ENCODE measurements around the gene MIOX.
"Not testable (repeated sequence)": the region's sequence is repeated elsewhere in the genome, so short reads cannot be mapped to it uniquely, and the experiment has no call there.

The MIOX gene

DNA sequence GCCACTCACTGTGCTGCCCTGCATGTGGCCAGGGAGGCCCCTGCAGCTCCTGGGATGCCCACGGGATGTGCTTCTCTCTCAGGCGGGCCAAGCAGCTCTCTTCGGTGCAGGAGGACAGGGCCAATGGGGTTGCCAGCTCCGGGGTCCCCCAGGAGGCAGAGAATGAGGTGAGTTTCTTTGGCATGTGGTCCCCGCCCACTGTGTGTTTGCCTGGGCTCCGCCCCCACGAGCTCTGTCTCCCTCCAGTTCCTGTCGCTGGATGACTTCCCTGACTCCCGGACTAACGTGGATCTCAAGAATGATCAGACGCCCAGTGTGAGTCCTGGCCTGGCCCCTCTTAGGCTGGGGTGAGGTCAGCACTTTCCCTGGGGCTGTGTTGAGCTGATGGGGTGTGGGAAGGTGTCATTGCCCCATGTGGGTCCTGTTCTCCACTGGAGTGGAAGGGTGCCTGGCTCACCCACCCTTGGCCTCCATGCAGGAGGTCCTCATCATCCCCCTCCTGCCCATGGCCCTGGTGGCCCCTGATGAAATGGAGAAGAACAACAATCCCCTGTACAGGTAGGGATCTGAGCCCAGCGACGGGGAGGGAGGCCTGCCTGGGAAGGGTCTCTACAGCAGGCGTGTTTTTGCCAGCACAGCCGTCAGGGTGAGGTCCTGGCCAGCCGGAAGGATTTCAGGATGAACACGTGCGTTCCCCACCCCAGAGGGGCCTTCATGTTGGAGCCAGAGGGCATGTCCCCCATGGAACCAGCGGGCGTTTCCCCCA, 31.0 kb downstream of the MIOX start:
- no peak for DNase-seq (ENCODE audit: low read depth)

DNA sequence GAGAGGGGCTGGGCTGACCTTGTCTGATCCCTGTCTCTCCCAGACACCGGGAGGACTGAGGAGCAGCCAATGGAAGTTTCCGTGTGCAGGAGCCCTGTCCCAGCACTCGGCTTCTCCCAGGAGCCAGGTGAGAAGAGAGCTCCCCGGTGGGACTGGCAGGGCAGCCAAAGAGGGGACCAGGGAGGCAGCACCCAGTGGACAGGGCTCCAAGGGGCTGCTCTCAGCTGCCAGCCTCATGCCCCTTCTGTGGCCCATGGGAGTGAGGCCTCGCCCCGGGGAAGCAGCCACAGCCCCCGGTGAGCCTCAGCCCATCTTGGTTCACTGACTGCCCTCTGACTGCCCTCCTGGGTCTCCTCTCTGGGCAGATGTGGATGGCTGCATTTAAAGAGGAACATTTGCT, 31.9 kb downstream of the MIOX start:
- no peak for DNase-seq (ENCODE audit: low read depth)

DNA sequence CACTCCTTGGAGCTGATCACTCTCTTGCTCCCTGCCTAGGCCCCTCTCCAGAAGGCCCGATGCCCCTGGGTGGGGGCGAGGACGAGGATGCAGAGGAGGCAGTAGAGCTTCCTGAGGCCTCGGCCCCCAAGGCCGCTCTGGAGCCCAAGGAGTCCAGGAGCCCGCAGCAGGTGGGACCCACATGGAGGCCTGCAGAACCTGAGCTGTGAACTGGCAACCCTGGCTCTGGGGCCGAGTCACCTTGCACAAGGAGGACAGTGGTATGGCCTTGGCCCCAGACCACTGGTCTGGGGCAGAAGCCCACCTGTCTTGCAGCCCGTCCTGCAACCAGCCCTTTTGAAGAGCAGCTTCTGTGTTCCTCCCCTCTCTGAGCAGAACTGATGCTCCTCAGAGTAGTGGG, 32.5 kb downstream of the MIOX start:
- DNase-seq (ENCODE audit: low read depth): no peak

DNA sequence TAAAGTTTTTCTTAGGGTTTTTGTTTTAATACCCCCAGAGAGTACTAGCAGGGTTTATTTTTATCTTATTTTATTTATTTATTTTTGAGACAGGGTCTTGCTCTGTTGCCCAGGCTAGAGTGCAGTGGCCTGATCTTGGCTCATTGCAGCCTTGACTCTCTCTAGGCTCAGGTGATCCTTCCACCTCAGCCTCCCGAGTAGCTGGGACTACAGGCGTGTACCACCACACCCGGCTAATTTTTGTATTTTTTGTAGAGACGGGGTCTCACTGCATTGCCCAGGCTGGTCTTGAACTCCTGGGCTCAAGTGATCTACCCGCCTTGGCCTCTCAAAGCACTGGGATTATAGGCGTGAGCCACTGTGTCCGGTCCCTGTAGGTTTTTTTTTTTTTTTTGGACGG, 33.5 kb downstream of the MIOX start:
- not testable (repeated sequence) for DNase-seq (ENCODE audit: low read depth)

DNA sequence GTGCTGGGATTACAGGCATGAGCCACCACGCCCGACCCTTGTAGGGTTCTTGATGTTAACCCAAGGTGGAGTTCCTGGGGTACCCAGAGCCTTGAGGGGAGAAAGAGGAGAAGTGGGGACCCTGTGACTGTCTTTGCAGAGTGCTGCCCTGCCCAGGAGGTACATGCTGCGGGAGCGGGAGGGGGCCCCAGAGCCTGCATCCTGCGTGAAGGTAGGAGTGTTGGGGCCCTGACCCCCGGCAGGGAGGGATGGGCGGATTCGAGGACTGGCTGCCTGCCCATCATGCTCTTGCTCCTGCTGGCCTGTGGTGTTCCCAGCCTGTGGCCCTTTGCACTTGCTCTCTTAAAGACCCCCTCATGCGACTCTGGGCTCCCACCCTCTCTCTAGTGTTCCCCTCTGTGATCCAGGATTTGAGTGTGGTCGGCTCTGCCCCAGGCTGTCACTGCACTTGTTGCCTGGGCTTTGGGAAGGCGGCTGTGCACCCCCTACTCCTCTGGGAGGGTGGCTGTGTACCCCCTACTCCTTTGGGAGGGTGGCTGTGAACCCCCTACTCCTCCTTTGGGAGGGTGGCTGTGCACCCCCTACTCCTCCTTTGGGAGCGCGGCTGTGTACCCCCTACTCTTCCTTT, 34.3 kb downstream of the MIOX start:
- DNase-seq (ENCODE audit: low read depth): no peak

DNA sequence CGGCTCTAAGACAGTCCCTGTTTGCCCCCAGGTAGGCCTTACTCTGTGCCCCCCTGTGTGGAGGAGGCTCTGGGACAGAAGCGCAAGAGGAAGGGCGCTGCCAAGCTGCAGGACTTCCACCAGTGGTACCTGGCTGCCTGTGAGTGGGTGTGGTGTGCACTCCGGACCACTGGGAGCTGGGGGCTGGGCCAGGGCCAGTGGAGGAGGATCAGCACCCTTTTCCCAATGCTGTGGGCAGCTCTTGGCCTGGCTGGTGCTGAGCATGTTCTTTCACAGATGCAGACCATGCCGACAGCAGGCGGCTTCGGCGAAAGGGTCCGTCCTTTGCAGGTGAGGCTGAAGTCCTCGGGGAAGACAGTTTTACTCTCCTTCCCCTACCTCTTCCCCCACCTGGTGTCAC, 35.1 kb downstream of the MIOX start:
- DNase-seq (ENCODE audit: low read depth): no peak

DNA sequence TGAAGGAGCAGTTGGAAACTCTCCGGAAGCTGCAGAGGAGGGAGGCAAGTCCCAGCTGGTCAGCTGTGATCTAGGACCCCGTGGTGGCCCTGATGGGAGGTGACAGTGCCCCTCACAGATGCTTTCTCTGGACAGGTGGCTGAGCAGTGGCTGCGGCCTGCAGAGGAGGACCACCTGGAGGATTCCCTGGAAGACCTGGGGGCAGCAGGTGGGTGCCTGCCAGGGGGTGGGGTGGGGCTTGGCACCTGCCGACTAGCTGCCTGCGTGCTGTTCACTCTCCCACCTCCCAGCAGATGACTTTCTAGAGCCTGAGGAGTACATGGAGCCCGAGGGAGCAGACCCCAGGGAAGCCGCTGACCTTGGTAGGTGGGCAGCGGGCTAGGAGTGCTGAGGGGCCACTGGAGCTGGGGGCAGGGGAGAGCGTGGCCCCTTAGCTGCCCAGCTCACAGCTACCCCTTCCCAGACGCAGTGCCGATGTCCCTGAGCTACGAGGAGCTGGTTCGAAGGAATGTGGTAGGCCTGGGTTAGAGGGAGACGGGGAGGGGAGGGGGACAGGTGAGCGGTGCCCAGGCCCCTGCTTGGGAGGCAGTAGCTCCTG, 35.6 kb downstream of the MIOX start:
- DNase-seq (ENCODE audit: low read depth): no peak

DNA sequence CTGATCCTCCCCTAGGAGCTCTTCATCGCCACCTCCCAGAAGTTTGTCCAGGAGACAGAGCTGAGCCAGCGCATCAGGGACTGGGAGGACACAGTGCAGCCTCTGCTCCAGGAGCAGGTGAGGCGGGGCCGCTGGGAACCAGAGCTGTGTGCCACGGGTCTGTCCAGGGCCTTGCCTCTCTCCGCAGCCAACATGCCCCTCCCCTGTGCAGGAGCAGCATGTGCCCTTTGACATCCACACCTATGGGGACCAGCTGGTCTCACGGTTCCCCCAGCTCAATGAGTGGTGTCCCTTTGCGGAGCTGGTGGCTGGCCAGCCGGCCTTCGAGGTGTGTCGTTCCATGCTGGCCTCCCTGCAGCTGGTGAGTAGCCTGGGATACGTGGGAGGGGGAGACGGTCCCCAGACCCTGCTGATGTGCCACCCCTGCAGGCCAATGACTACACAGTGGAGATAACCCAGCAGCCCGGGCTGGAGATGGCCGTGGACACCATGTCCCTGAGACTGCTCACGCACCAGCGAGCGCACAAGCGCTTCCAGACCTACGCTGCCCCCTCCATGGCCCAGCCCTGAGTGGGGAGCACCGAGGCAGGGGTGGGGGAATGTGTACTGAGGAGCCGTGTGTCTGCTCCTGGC, 36.3 kb downstream of the MIOX start:
- DNase-seq (ENCODE audit: low read depth): no peak

DNA sequence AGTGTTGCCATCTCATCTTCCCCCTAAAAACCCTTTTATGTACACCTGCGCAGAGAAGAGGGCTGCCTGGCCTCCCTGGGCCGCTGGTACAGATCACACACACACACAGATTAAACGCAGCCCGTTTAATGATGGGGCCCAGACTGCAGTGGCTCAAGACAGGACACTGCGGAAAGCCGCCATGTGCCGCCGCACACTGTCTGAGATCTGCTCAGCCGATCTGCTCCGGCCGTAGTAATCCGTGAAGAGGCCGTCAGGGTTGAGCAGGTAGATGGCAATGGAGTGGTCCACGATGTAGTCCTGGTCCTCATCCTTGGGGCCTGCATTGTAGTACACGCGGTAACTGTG, 36.8 kb downstream of the MIOX start:
- no peak for DNase-seq (ENCODE audit: low read depth)

DNA sequence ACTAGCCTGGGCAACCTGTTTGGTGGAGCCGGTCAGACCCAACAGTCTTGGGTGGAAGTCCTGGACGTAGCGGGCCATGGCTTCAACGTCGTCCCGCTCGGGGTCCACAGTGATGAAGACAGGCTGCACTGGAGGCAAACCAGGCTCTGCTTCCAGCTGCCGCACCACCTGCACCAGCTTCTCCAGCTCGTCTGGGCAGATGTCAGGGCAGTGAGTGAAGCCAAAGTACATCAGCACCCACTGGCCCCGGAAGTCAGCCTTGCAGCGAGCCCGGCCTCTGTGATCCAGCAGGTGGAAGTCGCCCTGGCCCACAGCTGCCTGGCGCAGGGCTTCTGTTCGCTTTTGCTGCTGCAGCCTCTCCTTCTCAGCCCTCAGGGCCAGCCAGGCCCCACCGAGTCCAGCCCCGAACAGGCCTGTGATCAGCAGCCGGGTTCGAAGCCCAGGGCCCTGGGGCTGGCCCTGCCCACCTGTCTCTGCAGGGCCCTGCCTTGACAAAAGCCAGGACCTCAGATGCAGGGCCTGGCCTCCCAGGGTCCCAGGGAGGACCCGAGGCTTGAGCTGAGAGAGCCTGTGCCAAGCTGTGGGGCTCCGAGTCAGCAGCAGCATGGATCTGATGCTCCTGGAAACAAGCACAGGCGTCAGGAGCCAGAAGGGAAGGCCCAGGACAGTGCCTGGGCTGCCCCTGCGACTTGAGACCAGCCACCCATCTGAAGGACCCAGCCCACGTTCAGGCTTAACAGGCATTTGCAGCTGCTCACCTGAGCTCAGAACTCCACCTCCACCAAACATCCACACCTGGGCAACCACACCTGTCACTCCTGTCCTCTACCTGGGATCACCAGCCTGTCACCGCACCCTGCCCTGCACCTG, 37.4 kb downstream of the MIOX start:
- no peak for DNase-seq (ENCODE audit: low read depth)

DNA sequence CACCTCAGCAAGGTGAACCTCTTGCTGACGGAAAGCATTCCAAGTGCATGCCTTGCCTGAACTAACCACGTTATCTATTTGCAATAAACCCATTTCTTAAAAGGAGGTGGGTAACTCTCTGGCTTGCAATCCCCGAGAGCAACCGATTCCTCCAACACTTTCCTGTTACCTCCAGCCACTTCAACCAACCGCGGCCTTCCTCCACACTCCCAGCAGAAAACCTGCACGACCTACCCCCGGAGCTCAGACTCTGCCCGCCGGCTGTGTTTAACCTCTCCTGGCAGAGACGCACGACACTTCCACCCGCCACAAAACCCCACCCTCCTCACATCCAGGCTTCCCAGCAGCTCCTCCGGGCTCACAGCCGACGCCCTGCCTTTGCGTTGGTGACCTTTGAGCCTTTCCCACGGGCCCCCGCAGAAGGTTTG, 38.0 kb downstream of the MIOX start:
- no peak for DNase-seq (ENCODE audit: low read depth)

DNA sequence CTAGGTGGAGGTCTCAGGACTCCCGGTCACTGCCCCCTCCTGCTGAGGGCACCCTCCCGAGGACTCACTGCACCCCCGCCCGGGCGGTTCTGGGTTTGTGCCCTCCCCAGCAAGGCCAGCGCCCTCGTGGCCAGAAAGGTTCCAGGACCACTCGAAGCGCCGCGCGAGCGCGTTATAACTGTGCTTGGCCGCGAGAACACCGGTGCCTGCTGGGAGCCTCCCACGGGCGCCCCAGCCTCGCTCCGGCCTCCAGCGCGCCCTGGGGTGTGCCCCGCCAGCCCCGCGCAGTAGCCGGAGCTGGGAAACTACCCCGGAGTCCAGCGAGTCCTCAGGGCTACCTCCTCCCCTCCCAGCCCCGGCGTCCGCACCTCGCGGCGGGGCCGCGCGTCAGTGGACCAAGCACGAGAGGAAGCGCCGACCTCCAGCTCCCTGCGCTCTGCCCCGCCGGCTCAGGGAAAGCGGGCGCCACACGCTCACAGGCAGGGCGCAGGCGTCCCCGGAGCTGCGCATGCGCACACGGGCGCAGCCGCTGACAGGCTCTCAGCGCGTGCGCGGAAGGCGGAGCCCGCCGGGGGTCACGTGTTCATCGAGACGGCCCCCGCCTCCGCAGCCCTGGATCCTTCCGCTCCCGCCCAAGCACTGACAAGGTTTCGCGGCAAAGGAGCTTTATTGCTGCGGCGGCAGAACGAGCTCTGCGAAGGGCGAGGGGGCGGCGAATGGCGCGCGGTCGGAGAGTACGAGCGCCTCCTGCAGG, 38.6 kb downstream of the MIOX start, which contains the start of gene SCO2:
Gene SCO2, minus strand, starts transcription at position 495 of the 754 bp plus-strand sequence. CDS start 1,187 bp downstream, outside the sequence.
- peak; percentile 96 for DNase-seq (ENCODE audit: low read depth)

DNA sequence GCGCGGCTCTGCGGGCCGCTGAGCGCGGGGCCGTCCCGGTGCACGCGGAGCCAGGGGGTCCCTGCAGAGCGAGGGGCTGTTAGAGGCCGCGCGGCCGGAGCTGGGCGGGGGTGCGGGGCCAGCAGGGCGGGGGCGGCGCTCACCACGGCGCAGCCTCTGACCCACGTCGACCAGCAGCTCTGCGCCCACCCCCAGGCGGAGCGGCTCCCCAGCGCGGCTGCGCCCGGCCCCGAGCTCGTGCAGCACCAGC, 39.1 kb downstream of the MIOX start:
- DNase-seq (ENCODE audit: low read depth): no peak

DNA sequence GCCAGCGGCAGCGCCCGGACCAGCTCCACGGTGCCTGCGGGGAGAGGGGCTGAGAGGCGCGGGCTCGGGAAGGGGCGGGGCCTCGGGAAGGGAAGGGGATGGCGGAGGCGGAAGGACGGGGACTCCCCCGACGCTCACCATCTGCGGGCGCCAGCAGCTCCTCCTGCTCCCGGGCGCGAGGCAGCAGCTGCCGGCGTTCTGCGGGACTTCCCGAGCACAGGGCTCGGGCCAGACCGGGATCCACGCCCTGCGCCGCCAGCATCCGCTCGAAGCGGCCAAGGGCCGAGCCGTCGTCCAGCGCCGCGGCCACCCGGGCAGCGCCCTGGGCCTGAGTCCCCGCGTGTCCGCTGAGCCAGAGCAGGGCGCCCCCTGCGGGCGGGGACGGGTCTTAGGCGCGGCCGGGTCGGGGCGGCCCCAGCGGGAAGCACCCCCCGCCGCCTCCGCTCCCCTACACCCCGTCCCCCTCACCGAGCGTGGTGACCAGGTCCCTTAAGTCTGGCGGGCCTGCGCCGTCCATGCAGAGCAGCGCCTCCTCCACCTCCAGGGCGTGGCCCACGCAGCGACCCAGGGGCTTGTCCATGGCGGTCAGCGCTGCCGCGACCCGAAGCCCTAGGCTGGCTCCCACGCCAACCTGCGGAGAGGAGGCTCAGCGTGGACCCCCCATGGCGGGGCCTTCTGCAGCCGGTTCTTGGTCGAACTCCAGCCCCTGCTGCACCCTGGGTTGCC, 39.6 kb downstream of the MIOX start:
- peak; percentile 69 for DNase-seq (ENCODE audit: low read depth)

DNA sequence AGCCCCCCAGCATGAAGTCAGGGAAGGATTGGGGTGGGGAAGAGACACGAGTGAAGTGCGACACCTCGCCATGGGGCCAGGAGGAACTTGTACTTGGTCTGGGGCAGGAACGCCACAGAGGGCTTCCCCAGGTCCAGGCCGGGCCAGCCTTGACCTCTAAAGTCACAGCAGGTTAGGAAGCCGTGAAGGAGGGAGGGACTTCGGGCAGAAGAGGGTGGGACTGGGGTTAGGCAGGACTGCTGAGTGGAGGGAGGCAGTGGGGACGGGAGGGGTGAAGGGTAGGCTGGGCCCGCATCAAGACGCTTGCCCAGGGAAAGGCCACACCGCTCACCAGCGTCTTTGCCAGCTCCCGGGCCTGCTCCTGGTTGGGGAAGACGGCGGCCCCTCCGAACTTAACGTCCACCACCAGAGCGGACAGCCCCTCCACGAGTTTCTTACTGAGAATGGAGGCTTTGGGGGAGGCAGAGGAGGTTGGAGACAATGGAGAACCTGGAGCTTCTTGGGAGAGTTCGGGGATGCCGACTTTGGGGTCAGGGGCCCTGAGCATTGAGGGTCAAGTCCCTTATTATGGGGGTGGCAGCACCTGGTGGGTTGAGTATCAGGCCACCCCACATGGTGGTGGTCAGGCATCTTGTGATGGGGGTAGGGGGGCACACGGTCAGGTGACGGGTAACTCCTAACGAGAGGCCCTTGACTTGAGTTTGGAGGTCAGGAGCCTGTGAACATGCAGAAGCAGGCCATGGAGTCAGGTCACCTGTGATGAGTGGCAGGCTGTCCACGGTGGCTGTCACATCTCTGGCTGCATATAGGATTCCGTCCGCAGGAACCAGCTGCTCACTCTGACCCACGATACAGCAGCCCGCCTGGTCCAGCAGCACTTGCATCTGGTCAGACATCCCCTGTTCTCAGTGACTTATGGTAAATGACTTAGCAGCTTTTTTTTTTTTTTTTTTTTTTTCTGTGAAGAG, 40.5 kb downstream of the MIOX start:
- no peak for DNase-seq (ENCODE audit: low read depth)

DNA sequence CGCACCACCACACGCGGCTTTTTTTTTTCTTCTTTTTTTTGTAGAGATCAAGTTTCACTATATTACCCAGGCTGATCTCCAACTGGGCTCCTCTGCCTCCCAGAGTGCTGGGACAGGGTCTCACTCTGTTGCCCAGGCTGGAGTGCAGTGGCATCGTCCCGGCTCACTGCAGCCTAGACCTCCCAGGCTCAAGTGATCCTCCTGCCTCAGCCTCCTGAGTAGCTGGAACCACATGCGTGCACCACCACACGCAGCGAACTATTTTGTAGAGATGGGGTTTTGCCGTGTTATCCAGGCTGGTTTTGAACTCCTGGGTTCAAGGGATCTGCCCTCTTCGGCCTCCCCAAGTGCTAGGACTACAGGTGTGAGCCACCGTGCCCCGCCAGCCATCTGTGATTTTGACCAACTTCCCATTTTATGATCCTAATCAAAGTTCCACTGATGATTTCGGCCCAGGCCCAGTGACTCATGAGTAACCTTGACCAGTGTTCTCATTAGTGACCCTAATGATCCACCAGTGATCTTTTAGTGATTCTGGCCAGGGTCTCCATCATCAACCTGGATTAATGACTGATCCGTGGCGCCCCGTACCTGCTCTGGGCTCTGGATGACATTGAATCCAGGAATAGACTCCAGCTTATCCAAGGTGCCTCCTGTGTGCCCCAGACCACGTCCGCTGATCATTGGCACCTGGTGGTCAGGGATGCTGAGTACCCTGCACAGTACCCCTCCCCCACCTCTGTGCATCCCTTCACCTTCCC, 41.4 kb downstream of the MIOX start:
- no peak for DNase-seq (ENCODE audit: low read depth)

DNA sequence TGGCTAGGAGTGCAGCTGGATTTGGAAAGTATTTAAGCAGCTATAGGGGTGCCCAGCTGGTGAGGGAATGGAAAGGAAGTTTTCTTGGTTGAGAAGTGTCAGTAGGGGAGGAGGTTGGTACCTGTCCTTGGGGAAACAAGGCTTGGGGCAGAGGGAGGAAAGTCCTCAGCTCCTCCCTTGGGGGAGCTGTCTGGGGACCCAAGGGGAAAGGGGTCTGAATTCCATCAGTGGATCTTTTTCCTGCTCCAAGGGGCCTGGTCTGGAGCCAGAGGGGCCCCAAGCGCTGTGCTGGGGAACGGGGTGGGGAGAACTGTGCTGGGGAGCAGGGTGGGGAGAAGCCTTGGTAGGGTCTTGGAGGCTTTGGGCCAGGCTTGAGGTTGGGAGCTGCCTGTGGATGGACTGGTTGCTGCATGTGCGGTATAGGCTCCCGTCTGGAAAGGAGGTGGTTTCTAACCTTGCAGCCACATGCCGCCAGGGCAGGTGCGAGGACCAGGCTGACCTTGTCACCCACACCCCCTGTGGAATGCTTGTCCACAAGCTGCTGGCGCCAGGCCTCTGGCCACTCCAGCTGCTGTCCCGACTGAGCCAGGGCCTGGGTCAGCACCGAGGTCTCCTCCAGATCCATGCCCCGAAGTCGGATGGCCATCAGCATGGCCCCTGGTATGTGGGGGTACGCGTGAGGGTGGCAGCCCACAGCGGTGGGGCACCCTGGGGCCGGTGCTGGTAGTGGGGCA, 42.2 kb downstream of the MIOX start:
- no peak for DNase-seq (ENCODE audit: low read depth)

DNA sequence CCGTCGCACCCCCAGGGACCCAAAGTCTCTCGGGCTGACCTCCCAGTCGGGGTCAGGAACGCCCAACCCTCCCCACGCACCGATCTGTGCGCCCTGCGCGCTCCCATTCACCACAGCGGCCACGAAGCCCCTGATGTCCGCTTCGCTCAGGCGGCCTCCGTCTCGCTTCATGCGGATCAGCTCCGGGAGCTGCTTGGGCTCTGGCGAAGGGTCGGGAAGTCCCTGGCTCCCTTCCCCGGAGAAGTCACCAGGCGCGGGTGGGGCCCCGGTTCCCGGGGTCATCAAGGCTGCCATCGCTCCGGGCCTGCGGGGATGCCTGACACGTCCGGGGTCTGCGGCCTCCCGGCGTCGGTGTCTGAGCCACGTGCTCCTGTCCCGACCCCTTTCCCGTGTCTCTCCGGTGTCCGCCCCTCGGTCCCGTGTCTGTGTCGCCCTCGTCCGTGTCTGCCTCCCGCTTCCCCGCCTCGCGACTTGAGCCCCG, 42.8 kb downstream of the MIOX start:
- no peak for DNase-seq (ENCODE audit: low read depth)
